Stimulated activated CD4-positive, alpha-beta T cell treated with anti-CD3 and anti-CD28 coated beads, Interleukin-1b, Interleukin-23, amount 100 ng/mL, for 48 hours (primary cell): ENCODE data around the gene FAM162A.
"Not testable (repeated sequence)": the region's sequence is repeated elsewhere in the genome, so short reads cannot be mapped to it uniquely, and the experiment has no call there.

Experiments used
- DNase-seq: peaks from one replicate; pipeline ENCODE4 v3.0.0-alpha.2; 2020

FAM162A gene

DNA sequence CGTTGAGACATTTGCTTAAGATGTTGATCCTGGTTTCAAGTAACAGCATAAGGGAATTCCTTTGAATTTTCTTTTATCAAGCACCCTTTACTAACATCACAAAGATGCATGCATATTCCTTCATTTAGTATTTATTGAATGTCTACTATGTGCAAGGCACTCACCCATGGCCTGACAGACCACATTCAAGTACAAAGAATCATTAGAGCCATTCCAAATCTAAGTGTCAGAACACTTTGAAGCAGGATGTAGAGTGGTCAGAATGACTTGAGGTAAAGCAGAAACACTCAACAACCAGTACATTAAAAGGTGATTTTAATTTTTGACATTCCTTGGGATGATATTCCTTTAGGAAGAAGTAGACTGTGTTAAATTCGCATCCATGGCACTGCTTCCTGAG, 37.9 kb downstream of the FAM162A start:
- DNase-seq, result no peak

- DNase-seq, result no peak
Measured at GRCh38 chr3:122427857-122428471, 44.0 kb downstream of the FAM162A start.

DNA sequence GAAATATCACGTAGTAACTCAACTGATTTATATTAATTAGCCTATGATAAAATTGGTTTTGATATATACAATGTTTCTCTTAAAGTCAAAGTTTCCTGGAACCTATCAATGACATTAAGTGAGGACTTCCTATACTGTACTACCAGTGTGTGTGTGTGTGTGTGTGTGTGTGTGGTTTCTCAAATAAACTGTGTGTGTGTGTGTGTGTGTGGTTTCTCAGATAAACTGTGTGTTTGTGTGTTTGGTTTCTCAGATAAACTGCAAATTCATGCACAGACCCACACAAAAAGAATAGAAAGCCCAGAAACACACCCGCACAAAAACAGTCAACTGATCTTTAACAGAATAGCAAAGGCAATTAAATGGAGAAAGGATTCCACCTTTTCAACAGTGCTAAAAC, 46.4 kb downstream of the FAM162A start:
- no peak for DNase-seq

DNA sequence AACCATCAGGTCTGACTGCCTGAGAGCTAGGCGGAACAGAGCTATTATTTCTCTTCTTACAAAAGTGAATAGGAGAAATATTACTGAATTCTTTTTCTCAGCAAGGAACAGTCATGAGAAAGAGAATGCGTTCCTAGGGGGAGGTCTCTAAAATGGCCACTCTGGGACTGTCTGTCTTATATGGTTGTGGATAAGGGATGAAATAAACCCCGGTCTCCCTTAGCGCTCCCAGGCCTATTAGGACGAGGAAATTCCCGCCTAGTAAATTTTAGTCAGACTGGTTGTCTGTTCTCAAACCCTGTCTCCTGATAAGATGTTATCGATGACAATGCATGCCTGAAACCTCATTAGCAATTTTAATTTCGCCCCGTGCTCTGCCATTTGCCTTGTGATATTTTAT, 52.0 kb downstream of the FAM162A start:
- no peak for DNase-seq

DNA sequence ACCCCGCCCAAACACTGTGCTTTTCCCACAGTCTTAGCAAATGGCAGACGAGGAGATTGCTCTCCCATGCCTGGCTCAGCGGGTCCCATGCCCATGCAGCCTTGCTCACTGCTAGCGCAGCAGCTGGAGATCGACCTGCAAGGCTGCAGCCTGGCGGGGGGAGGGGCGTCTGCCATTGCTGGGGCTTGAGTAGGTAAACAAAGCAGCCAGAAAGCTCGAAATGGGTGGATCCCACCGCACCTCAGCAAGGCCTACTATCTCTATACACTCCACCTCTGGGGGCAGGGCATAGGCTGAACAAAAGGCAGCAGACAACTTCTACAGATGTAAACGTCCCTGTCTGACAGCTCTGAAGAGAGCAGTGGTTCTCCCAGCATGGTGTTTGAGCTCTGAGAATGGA, 59.1 kb downstream of the FAM162A start:
- no peak for DNase-seq

GRCh38 chr3:122443762-122444490, 59.9 kb downstream of the FAM162A start:
- not testable (repeated sequence) for DNase-seq

DNA sequence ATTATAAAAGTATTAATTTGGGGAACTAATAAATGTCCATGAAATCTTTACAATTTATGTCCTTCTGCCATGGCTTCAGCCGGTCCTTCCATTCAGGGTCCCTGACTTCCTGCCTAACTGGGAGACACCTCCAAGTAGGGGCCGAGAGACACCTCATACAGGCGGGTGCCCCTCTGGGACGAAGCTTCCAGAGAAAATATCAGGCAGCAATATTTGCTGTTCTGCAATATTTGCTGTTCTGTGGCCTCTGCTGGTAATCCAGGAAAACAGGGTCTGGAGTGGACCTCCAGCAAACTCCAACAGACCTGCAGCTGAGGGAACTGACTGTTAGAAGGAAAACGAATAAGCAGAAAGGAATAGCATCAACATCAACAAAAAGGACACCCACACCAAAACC, 60.5 kb downstream of the FAM162A start:
- not testable (repeated sequence) for DNase-seq

DNA sequence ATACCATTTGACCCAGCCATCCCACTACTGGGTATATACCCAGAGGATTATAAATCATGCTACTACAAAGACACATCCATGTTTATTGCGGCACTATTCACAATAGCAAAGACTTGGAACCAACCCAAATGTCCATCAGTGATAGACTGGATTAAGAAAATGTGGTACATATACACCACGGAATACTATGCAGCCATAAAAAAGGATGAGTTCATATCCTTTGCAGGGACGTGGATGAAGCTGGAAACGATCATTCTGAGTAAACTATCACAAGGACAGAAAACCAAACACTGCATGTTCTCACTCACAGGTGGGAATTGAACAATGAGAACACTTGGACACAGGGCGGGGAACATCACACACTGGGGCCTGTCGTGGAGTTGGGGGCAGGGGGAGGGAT, 64.2 kb downstream of the FAM162A start:
- not testable (repeated sequence) for DNase-seq

GRCh38 chr3:122451371-122451770, 67.4 kb downstream of the FAM162A start:
- no peak for DNase-seq

GRCh38 chr3:122456074-122456473, 72.1 kb downstream of the FAM162A start:
- DNase-seq, result no peak

DNA sequence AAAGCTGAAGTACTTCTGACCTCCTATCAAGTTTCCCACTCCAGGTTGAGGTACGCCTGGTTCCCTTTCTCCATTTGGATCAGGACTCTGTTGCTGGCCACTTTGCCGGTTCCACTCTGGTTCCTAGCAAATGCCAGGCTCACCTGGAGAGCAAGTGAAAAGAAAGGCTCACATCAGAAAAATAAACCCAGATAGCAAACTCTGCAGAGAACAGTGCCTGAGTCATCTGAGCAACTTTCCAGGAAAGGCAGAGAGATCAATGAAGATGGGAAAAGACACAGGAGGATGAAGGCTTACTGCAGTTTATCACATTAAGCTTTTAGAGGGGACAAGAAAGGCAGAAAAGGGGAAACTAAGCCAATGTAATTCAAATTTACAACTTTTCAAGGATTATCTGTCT, 73.7 kb downstream of the FAM162A start:
- no peak for DNase-seq

DNA sequence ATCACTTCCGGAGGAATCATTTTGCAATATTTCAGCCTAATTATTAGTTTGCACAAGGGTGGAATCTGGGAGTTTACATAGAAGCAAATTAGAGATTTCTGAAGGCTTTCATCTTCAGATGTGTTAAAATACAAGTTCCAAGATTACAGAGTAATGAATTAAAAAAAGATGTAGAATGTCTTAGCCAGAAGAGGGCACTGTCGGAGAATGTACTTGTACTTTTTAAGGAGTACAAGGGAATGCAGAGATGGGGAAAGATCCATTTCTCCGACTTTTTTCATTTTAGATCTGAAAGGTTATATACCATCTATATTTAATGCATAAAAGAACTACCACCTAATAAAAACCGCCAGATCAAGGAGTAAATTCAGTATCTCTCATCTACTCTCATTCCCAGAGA, 75.0 kb downstream of the FAM162A start:
- no peak for DNase-seq

DNA sequence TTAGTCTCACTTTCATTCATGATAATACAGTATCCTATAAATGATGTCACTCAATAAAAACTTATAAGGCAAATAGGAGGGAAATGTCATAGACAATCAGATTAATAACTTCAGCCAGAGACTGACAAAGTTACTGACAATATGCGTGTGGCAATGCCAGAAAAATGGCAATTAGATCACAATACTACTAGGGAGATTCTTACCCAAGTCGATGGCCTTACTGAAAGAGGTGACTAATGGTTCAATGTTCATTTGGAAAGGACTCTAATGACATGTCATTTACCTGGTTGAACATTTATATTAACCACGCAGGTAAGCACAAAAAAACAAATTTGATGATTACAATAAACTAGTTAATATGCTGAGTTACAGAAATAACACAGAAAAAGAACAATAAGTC, 77.8 kb downstream of the FAM162A start:
- no peak for DNase-seq
